ENCODE measurements around the gene UBE2QL1.
A peak's percentile ranks its signal among the peaks of the same experiment; 100 is the strongest.

UBE2QL1 gene

DNA sequence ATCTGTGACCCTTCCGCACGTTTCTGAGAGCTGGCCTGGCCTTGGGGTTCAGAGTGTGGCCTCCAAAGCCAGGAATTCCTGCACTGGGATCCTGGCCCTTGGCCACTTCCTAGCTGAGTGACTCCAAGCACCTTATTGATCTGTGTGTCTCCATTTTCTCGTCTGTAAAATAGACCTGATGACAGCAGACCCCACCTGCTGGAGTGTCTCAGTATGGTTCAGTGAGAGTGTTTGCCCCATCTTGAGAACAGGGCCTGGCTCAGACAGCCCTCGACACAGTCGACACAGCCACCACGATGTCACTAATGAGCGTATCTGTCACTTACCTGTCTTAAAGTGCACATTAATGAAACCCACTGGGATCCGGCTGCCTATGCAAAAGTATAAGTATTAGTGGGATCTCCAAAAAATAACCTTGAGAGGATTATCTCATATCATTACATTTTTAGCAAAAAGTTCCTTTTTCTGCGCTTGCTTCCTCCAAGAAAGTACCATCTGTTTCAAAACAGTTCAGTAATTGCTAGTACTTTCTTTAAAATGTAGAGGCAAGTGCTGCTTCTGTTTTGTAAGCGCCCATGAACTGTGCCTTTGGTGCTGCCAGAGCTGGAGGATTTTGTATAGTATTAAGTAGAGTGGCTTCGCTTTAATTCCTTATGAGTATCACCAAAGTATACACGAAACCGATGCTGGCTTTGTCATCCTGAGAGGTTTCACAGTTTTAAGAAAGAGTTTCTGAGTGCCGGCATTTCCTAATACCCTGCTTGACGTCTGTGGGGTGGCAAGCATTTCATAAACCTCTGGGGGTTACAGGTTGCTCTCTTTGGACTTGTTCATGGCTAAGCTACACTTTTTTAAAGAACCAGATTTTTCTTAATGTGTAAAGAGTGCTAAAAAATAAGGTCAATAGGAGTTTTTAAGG, 31.7 kb downstream of the UBE2QL1 start:
- peak; percentile 19 for DNase-seq

DNA sequence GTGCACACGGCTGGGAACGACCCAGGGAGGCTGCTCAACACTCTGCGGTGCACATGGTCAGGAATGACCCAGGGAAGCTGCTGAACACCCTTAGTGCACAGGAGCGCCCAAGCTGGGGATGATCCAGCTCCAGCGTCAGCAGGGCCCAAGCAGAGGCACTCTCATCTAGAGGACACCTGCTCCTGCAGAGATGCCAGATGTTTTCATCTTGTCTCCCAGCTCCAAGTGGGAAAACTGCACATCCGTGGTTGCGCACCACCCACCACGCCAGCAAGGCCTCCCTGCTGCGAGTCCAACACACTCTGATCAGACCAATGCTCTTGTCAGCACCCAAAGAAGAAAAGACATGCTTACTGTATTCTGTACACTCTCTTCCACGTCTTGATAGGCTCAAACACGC, 34.1 kb downstream of the UBE2QL1 start:
- DNase-seq: no peak

DNA sequence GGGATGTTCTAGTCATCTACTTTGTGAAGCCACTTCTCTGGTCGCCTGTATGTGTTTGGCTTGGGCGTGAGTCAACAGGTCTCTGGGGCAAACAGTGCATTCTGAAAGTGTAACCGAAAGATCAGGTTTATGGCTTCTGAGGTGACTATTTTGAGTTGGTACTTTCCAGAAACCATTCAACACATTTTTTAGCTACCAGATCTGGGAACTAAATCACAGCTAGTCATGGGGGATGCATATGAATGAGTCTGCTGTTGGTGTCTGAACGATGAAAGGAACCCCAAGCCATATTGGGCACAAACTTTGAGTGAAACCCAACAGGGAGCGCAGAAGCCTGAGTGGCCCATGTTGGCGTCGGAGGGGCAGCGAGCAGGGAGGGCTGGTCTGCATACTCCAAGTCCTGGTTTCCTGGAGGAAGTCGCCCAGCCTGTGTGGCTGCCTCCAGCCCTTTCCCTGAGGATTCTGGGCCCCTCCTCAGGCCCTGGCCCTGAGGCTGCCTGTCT, 35.3 kb downstream of the UBE2QL1 start:
- DNase-seq: peak; percentile 80

DNA sequence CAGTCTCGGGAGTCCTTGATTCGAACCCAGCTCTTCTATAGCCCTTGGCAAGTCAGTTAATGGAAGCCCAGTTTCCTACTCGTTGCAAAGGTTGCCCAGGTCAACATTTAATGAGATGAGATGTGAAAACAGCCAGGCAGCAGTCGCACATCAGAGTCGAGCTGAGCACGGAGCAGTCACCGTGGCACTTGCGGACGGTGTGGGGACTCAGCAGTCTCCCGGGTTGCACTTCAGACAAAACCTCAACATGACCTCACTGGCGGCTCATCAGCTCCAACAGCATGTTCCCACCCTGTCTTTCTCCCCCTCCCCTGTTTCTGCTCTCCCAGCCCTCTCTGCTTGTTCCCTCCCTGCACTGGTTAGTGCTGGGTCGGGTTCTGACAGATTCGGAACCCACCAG, 35.8 kb downstream of the UBE2QL1 start:
- no peak for DNase-seq

DNA sequence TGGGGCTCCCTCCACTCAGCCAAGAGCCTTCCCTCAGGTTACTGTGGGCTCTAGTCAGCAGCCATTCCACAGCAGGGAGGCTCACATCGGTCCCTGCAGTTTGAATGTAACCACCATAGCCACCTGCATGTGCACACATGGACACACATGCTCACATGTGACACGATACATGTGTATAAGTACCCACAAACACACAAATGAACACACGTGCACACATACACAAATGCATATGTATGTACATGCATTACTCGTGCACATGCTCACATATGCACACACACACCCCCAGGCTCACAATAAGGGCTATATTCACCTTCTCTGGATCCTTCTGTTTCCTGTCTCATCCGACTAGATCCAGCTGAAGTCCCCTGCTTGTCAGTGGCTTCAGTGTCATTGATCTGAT, 36.2 kb downstream of the UBE2QL1 start:
- no peak for DNase-seq

DNA sequence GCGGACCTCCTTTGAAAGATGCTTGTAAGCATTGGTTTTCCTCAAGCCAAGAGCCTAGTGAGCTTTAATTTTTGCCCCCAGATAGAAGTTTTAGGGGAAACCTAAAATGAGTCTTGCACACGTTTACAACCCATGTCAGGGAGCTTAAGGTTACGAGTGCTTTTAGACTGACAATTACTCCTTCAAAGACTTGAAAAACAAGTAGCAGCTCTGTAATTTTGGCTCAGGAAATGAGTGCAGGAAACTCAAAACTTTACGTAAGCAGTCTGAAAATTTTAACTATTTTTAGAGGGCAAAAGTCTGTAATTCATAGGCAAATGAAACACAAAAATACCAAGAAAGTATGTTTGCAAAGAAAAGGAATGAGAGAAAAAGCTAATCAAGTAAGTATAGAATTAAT, 36.8 kb downstream of the UBE2QL1 start:
- DNase-seq: no peak

DNA sequence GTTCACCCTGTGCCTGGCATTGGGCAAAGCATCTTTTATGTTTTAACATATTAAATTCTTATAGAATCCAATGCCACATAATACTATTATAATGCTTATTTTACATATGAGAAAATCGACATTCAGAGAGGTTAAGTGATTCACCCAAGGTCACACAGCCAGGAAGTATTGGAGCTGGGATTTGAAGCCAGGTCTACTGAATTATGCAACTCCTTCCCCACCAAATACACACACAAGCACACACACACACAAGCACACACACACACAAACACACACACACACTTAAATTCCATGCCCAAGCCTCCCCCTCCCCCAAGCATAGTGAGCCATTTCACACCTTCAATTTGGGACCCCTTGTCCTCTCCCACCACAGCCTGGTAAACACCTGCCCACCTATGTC, 37.4 kb downstream of the UBE2QL1 start:
- no peak for DNase-seq

DNA sequence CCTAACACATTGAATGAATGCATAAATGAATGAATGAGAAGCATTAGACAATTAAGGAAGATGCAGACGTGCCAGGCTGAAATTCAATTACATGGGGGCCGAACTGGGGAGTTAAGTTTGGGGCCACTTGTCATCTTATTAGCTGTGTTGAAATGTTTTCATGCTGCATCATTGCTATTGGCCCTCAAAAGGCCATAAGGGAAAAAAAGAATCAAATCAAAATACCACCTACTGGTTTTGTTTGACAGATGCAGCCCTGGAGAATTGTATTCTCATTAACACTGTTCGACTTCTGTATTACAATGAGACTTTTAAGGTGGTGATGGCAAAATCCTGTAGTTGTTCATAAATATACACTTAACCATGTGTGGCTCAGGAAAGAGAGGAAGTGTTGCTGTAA, 38.4 kb downstream of the UBE2QL1 start:
- no peak for DNase-seq

DNA sequence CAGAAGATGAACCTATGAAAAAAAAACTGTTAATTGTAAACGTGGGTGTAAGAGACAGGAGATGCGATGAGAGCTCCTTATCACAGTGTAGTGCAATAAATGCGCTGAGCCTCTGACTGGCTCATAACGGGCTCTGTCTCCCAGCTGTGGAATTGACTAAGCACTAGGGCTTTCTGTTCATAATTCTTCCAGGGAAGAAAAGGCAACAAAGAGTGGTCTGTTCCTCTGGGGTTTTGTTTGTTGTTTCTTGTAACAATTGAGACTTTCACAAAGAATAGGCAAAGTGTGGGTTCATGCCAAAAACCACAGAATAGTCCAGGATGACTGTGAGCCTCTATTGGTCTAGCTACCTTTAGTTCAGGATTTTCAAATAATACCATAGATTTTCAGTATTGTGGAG, 39.4 kb downstream of the UBE2QL1 start:
- DNase-seq: peak; percentile 33

DNA sequence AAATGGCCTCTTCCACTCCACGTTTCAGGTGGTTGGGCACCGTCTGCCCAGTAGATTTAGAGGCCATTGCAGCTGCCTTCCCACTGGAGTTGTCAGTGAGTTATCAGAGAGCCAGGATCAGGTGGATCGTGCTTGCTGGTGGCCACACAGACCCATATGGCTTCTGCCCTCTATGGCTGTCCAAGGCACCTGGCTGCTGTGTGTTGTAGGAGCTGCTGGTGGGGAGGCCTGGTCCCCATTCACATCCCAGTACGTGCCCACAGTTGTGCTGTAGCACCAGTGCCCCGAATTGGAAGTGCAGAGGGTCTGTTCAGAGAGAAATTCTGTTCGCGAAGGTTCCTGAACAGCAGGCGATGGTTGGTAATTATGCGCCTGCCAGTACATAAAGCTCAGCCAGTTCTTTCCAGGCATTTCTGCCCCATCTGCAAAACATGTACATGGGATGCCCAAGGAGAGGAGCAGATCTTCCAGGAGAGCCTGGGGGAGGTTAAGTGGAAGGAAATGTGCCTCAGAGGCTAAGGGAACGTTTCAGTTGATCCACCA, 41.1 kb downstream of the UBE2QL1 start:
- no peak for DNase-seq

DNA sequence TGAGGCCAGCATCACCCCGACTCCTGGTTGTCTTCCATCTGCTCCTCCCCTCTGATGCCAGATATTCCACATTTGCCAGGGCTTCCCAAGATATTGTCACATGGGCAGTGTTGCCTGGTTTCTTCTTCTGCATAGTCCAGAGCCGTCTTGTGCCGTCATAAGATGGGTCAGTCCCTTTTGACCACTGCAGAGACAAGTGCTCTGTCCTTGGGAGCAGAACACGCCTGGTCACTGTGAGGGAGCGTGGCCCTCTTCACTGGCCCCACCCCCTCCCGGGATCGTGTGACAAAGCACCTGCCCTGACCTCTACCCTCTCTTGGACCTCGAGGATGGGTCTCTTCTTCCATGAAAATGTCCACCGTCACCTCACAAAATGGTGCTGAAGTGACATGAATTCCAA, 41.6 kb downstream of the UBE2QL1 start:
- DNase-seq: no peak

DNA sequence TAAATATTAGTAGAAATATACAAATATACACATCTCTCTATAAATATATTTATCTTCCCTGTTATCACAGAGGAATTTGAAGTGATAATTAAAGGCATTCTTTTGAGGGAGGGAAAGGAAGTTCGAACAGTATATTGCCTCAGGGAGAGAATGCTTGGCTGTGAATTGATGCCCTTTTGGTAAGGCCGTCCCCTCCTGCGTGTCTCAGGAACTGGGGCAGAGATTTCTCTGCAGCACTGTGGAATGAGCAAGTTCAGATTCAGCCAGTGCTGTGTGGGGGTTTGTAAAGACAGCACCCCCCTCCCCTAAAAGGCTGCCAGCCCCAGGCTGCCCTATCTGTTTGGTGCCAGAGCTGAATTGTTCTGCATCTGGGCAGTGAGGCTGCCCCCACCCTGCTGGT, 42.0 kb downstream of the UBE2QL1 start:
- no peak for DNase-seq

DNA sequence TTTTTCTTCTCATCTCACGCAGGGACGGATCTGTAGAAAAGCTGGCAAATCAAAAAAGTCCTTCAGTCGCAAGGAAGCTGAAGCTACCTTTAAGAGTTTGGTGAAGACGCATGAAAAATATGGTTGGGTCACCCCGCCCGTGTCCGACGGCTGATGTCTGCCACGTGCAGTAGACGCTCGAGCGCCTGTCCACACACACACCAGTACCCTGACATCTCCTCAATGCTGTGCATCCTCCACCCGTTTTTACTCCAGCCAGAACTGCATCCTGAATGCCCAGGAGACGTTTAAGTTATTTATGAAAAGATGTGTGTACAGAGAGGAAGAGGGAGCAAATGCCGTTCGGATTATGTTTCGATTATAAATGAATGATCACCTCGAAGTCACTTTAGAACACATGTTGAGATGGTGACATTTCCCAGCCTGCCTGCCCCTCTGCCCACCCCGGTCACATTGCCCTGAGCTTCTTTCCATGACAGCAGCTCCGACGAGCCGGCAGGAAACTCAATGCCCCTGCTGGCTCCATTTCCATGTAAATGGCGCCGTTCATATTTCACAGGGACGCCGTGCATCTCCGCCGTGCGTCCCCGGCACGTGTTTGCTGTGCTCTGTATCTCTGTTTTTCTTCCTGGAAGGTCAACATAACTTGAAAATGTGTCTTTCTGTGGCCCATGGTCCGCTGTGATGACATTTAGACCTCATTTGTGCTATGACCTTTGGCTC, 42.7 kb downstream of the UBE2QL1 start:
- no peak for DNase-seq

DNA sequence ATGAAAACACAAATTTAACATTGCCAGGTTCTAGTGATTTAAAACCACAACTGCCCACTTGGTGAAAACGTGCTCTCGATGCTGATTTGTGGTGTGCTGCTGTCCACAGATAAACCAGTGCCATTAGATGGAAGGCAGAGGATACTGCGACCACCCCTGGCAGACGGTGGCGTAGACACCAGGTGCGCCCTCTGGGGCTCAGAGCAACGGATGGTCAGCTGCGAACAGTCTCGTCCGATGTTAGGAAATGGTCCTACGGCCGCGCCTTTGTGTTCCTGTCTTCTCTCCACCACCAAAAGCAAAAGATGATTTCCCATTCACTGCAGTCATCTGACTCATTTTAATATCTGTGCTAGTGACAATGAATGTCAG, 43.2 kb downstream of the UBE2QL1 start:
- DNase-seq: no peak

DNA sequence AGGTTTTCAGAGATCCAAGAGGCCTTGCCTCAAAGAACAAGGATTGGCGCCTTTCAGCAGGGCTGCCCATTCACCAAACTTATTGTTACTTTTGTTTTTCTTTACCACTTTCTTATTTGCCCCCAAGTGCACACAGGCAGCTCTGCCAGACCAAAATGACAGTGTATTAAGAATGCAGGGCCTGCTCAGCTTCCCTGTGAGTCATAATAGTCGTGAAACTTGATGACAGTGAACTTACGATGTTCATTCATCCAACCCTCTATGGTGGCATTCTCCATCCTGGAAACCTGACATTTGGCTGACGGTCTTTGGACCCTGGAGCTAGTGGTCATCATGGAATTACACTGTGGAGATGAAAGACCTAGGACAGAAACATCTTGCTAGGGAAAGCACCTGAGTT, 44.3 kb downstream of the UBE2QL1 start:
- peak; percentile 72 for DNase-seq

DNA sequence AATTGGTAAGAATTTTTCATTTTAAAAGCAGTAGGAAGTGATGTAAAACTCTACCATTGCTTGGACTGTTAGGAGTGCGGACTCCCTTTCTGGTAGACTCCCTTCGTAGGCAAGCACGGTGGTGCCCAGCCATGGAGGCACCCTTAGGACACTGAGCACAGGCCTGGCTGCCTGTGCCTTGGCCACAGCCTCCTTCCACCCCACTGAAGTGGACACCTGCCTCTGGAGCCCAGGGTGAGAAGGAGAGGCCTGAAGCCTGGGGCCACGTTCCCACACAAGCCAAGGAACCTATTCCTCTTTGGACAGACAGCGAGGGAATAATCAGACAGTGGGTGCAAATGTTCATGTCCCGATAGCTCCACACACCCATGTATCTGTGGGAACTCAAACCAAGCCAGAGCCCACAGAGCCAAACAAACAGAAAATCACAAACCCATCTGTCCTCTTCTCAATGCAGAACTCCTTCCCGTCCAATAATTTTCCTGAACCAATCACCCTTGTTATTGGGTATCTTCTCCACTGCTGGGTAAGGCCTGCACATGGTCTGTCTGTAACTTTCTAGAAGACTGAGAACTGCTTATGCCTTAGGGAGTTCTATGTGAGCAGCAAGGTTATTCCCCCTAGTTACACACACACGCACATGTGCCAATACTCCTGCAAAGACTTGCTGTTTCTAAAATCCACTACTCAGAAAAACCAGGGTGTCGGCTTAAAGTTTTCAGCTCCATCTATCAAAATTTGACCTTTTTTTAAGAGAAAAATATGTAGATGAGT, 45.2 kb downstream of the UBE2QL1 start:
- DNase-seq: no peak

DNA sequence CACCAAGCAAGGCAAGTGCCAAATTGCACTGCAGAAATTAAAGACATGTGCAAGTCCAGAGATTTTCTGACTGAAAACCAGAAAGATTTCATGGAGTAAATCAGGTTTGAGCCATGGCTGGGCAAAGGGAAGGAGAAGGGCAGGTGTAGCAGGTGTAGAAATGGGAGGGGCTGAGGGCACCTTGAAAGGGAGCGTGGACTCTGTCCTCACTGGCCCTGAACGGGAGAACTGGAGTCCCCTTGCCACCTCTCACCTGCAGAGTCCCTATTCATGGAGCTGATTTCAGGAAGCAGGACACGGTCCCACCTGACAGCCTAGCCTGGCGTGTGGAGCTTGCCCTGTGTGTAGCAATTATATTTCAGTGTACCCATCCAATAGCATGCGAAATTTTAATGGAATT, 46.3 kb downstream of the UBE2QL1 start:
- no peak for DNase-seq

DNA sequence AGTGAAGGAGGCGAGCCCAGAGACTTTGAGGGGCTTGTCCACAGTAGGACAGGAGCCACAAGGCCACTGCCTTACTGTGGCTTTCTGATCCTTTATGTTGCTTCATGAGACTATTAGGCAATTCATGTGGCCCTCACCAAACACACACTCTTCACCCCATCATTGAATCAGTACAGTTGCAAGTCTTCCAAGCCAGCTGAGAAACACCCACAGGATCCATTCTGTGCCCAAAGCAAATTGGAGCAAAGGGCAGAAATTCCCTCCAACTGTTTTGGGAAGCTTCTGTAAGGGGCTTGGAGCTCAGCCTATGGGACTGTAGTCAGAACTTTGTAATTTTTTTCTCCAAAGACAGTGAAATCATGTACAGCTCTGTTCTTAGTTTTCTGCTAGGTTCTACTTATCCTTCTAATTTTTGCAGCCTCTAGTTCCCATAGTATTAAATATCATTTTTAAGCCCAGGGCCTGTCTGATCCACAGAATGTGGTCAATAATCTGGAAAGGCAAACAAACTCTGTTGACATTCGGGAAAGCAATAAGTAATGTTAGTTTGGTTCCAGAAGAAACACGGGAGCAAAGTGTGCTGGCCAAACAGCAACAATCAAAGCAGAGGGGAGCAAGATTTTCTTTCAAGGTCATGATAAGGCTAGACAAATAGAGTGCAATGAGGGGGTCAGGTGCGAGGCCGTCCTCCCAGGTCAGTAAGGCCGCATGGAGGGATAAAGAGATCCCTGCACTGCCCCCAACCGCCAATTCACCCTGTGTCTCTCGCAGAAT, 47.0 kb downstream of the UBE2QL1 start:
- no peak for DNase-seq

DNA sequence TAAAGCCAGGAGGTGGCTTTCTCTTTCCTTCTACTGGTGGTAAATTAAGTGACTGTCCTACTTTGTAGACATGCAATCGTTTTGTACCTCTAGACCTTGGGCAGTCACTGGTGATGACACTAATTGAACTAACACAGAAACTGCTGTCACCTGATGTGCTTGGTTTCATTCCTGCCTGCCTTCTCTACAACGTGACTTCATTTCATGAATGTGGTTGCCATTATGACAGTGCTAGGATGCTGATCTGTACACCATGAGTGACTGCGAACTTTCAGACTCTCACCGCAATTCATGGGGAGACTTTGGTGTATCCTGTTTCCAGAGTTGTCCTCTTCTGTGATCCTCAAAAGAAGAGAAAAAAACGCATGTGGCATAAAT, 47.5 kb downstream of the UBE2QL1 start:
- DNase-seq: peak; percentile 90

DNA sequence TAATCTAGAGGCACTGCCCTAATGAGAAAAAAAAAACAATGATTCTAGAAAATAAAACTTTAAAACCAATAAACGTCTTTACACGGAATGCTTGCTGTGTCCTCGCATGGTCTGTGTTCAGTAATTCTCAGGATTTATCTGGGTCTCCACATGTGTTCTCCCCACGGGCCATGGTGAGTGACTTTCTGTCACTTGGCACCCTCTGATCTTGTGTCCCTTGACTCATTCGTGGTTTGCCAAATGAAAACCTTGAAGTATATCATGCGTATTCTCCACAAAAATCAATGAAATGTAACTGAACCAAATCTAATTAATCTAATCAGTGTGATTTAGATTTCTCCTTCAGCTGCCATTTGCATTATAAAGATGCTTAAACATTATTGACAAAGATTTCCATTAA, 48.0 kb downstream of the UBE2QL1 start:
- peak; percentile 44 for DNase-seq

DNA sequence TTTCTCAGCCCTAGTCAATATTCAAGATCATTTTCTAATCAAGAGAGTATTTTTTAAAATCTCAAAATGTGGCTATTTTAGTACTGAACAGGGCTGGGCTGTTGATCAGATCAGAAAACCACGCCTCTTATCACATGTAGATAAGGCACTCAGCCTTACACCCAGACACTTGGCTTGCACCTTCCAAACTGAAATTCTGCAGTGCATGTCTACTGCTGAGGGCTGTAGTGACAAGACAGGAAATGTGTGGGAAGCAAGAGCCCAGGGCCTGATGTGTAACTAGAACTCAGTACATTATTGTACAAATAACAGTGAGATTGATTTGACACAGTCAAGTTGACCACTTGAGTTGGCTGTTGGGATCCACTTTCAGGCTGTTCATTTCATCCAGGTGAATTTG, 48.6 kb downstream of the UBE2QL1 start:
- peak; percentile 66 for DNase-seq

DNA sequence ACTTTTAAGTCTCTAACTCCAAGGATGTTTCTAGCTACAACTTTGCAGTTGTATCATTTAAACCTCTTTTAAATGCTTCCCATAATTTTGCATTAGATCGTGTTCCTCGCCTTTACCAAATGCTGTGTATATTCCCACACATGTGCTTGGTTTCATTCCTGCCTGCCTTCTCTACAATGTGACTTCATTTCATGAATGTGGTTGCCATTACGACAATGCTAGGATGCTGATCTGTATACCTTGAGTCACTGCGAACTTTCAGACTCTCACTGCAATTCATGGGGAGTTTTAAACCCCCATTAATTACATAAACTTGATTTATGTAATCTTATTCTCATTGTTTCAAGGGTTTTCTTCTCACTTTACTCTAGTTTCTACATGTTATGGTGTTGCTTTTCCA, 50.3 kb downstream of the UBE2QL1 start:
- DNase-seq: peak; percentile 42

All from activated CD4-positive, alpha-beta T cell treated with anti-CD3 and anti-CD28 coated beads, Interleukin-10, Interleukin-2, amounts not matched to agents 100 ng/mL and 50 ng/mL, durations not matched to agents 16 hours and 8 hours (primary cell).